Globus pallidus (tissue), 1 donor: ENCODE measurements around the gene RPL12.

Experiments used
- DNase-seq: peaks from one replicate; pipeline ENCODE4 v3.0.0-alpha.2; 2015; ENCODE audit warnings: low spot score

The RPL12 gene

GRCh38 chr9:127438394-127438793 lies 12.8 kb downstream of the RPL12 start:
- no peak for DNase-seq

DNA sequence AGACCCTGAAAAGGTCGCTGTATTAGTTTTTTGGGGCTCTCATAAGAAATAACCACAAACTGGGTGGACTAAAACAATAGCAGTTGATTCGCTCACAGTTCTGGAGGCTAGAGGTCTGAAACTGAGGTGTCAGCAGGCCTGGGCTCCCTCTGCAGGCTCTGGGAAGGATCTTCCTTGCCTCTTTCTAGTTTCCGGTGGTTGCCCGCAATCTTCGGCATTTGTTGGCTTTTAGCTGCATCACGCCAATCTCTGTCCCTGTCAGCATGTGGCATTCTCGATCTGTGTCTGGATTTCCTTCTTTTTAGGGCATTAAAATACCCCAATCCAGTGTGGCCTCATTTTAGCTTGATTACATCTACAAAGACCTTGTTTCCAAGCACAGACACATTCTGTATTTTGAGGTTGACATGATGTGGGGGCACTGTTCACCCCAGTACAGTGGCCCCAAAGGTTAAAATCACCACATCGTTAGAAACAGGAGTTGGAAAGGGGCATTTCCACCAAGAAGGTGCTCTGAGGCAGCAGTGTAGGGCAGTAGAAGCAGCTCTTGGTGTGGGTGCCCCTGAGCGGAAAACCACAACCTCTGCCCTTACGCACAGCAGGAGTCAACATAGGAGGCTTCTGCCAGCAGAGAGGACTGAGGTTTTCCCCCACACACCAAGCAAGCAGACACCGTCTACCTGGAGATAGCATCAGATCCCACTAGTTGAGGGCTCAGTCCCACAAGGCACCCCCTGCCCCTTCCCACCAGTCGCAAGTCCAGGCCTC lies 13.5 kb downstream of the RPL12 start:
- DNase-seq: no peak

DNA sequence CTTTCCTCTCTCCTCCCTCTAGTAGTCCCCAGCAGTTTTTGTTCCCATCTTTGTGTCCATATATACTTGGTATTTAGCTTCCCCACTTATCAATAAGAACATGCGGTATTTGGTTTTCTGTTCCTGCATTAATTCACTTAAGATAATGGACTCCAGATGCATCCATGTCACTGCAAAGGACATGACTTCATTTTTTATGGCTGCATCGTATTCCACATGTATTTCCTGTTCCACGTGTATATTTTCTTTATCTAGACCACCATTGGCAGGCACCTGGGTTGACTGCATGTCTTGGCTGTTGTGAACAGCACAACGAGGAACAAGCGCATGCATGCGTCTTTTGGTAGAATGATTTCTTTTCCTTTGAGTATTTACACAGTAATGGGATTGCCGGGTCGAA lies 20.8 kb downstream of the RPL12 start:
- no peak for DNase-seq

- DNase-seq: no peak
These were observed 22.9 kb downstream of the RPL12 start for GRCh38 chr9:127428348-127428747.

DNA sequence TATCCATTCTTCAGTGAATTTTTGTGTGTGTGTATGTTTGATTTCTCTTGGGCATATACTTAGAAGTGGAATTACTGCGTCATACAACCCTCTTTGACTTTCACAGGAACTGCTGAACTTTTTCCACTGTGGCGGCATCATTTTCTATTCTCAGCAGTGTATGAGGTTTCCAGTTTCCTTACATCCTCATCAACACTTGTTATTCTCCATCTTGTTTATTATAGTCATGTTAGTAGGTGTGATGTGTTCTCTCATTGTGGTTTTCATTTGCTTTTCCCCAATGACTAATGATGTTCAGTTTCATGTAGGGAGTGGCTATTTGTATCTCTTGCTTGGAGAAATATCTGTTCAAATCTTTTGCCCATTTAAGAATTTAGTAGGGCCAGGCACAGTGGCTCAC lies 24.4 kb downstream of the RPL12 start:
- no peak for DNase-seq

GRCh38 chr9:127424676-127424999 lies 26.6 kb downstream of the RPL12 start:
- no peak for DNase-seq

- peak; percentile 90 for DNase-seq
These were observed 27.1 kb downstream of the RPL12 start, which contains the start of gene ZNF79 for GRCh38 chr9:127423934-127424675. TSS of gene ZNF79 (plus strand) at chr9:127424382. CDS start at chr9:127424788, 406 bp downstream.

DNA sequence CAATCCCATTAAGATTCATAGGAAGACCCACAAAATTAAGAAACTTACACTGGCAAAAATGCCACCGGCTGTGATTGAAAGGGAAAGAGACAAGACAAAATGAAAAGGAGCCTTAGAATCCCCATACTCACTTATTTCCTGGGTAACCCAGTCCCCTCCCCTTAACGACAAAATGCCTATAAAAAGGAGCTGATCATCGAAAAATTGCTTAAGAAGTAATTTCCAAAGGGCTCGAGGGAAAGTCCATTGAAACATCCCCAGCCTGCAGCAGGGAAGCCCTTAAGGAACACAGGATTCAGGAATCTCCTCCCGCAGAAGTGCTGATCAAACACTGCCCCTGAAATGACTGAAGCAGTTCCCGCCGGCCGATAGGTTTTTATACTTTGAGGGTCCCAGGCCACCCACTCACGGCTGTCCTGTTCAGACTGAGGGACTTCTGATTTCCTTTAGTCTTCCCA lies 27.7 kb downstream of the RPL12 start:
- no peak for DNase-seq

GRCh38 chr9:127422787-127423186 lies 28.4 kb downstream of the RPL12 start:
- no peak for DNase-seq

- no peak for DNase-seq
These were observed 28.9 kb downstream of the RPL12 start for GRCh38 chr9:127422133-127422782.

- no peak for DNase-seq
These were observed 30.1 kb downstream of the RPL12 start for GRCh38 chr9:127421057-127421456.

- no peak for DNase-seq
These were observed 31.9 kb downstream of the RPL12 start for GRCh38 chr9:127419348-127419747.

DNA sequence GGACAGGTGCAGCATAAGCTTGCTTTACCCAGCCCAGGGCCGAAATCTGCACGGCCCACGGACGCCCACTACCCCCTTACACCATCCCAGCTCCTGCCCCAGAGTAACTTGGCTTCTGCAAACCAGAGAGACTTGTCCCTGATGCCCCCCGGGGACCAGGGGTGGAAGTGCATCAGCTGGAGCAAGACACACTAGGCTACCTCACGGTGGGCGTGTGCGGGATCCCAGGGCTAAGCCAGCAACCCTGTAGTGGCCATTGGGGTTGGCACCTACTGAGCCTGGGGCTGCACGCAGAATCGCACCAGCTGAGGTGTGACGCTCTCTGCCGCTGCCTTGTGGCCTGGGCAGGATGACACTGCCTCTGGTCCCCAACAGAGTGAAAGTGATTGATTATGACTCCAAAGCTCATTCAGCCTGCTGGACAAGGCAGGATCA lies 33.2 kb downstream of the RPL12 start:
- DNase-seq: no peak

DNA sequence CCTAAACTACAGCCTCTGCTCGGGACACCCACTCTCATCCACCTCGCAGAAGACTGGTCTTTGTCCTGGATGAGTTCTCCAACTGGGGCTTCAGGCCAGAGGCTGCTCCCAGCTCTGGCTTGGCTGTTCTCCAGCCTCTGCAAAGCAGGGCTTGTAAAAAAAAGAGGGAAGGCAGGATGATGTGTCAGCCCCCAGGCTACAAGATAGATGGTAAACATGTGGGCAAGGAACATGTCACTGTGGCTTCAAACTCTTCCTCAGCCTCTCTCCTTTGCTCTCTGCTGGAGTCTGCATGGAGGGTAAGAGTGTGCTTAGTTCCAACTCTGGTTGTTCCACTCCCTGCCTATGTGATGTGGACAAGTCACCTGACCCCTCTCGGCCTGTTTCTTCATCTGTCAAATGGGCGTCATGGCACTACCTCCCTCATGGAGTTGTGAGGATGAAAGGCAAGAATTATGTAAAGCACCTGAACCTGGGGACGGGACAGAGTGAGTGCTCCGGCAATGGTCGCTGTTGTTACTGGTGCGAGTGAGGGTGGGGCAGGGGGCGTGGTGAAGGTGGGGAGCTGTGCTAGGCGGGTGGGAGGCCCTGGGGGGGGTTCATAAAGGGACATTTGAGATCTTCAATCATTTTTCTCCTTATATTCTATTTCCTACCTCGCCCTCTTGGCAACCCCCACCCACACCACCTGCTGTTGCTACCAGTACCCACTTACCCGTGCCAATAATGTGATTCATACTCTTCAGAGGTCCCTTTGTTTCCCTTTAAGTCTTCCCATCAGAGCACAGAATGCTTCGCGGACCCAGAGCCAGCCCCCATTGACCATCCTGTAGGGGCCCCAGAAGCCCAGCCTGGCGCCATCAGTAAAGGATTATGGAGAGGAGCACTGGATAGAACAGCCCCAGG lies 33.8 kb downstream of the RPL12 start:
- DNase-seq: no peak

GRCh38 chr9:127415657-127416056 lies 35.5 kb downstream of the RPL12 start:
- DNase-seq: no peak

- DNase-seq: no peak
These were observed 36.1 kb downstream of the RPL12 start for GRCh38 chr9:127415141-127415540.

DNA sequence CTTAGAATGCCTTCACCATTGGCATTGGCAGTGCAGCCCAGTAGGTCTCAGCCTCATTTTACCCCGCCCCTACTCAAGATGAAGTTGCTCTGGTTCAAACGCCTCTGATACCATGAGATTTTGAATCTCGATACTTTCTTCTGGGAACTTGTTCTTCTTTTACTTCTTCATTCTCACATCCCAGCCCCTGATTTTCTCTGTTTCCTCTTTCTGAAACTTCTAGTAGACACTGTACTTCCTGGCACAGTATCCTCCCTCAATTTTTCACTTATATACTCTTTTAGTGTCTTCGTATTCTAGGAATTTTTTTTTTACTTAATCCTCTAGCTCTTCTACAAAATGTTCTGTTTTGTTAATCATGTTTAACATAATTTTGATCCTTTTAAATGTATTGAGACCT lies 40.1 kb downstream of the RPL12 start:
- no peak for DNase-seq

- DNase-seq: no peak
These were observed 43.7 kb downstream of the RPL12 start for GRCh38 chr9:127407492-127407843.

DNA sequence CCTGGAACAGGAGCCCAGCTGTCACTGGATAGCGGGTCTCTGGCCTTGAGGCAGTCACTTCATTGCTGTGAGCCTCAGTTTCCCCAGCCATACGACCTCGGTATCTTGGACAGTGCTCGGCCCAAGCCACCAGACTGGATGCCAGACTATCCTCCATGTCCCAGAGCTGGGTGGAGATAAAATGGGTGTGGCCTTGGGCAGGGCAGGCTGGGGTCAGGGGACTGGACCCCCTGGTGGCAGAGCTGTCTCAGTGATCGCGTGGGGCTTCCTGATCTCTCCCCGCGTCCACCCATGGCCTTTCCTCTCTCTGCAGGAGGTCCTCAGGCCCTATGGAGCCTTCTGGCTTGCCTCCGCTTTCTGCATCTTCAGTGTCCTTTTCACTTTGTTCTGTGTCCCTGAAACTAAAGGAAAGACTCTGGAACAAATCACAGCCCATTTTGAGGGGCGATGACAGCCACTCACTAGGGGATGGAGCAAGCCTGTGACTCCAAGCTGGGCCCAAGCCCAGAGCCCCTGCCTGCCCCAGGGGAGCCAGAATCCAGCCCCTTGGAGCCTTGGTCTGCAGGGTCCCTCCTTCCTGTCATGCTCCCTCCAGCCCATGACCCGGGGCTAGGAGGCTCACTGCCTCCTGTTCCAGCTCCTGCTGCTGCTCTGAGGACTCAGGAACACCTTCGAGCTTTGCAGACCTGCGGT lies 44.3 kb downstream of the RPL12 start:
- no peak for DNase-seq

DNA sequence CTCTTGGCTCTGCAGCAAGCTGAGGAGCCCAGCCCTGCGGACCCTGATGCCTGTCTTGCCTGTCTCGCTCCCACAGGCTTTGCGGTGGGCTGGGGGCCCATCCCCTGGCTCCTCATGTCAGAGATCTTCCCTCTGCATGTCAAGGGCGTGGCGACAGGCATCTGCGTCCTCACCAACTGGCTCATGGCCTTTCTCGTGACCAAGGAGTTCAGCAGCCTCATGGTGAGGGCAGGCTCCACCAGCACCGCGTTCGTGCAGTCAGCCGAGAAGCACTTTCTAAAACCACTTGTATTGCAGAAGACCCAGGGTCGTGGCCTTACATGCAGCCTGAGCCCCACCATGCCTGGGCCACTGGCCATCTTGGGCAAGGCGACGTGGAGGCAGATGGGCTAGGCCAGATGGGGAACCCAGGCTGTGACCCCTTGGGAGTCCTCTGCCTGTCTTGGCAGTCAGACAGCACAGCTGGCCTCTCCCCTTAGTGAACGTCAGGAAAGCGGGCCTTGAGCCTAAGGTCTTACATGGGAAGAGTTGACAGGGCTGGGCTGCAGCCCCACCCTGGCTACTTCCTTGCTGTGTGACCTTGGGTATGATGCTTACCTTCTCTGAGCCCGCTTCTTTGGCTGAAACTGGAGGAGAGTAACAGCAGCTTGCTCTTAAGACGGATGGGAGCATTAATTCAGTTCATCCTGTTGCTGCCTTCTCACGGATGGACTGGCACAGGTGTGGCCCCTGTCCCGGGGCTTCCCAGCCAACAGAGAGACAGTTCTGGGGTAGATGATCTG lies 45.7 kb downstream of the RPL12 start:
- DNase-seq: no peak

DNA sequence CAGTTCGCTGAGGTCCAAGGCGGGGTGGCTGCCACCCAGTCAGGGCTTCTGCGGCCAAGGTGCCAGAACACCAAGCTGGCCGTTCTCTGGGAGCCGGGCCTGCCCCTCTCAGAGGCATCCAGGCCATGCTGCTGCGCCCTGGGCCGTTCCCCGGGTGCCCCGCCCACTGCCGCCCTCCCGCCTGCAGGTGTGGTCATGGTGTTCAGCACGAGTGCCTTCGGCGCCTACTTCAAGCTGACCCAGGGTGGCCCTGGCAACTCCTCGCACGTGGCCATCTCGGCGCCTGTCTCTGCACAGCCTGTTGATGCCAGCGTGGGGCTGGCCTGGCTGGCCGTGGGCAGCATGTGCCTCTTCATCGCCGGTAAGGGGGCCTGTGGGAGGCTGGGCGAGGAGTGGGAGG lies 46.6 kb downstream of the RPL12 start:
- no peak for DNase-seq
